Common myeloid progenitor, CD34-positive (primary cell): Measurements from ENCODE around the gene MAMSTR.

ENCODE experiments used
- CTCF ChIA-PET: fragments of 350-600 bp; sonication (Branson Sonifier 250); formaldehyde crosslinking; loops from one replicate; lab custom pipeline; 2021; ENCODE audit warnings: antibody characterized with exemption; lab: Charles Lee
- POLR2A ChIA-PET: fragments of 350-600 bp; sonication (Branson Sonifier 250); formaldehyde crosslinking; loops from one replicate; lab custom pipeline; 2021; ENCODE audit warnings: antibody characterized with exemption; lab: Charles Lee
- DNase-seq, 3 donors: peaks; one replicate each; pipeline versions ENCODE4 v3.0.0 to v3.0.0-alpha.2; 2013
- H3K27ac ChIP-seq, 2 experiments: 1 replicate in 1 of 2; 2 replicates in 1 of 2; pipeline ENCODE4 v1.7.0; 2013; ENCODE audit warnings: inconsistent platforms in 2 of 2, low read length in 2 of 2, mild to moderate bottlenecking in 2 of 2, low read depth in 1 of 2, moderate library complexity in 1 of 2; ENCODE audit not compliant: severe bottlenecking in 2 of 2, insufficient read depth in 1 of 2, poor library complexity in 1 of 2
- H3K27me3 ChIP-seq, 5 experiments: replicated peaks in 2 of 5; 1 replicate in 3 of 5; 2 replicates in 2 of 5; pipeline versions ENCODE4 v1.6.1 to v1.7.0; 2013; ENCODE audit warnings: low read length in 4 of 5, mild to moderate bottlenecking in 2 of 5, moderate library complexity in 2 of 5, inconsistent platforms in 1 of 5; ENCODE audit not compliant: insufficient read depth in 5 of 5, control insufficient read depth in 4 of 5
- H3K36me3 ChIP-seq, 4 experiments: 1 replicate in 2 of 4; 2 replicates in 2 of 4; pipeline versions ENCODE4 v1.6.1 to v1.7.0; 2013; ENCODE audit warnings: low read length in 3 of 4, control low read depth in 1 of 4, mild to moderate bottlenecking in 1 of 4; ENCODE audit not compliant: control insufficient read depth in 4 of 4, insufficient read depth in 4 of 4
- H3K4me1 ChIP-seq, 4 experiments: 1 replicate in 3 of 4; 2 replicates in 1 of 4; pipeline versions ENCODE4 v1.6.1 to v1.7.1; 2013; ENCODE audit warnings: low read length in 3 of 4, mild to moderate bottlenecking in 3 of 4, control low read depth in 1 of 4, inconsistent platforms in 1 of 4, moderate library complexity in 1 of 4; ENCODE audit not compliant: control insufficient read depth in 4 of 4, insufficient read depth in 4 of 4; ENCODE audit errors: control extremely low read depth in 1 of 4
- H3K4me3 ChIP-seq, 7 experiments: 1 replicate in 4 of 7; 2 replicates in 3 of 7; pipeline versions ENCODE4 v1.5.1 to v1.7.0; 2013; ENCODE audit warnings: mild to moderate bottlenecking in 7 of 7, low read length in 6 of 7, moderate library complexity in 6 of 7, inconsistent platforms in 2 of 7, low read depth in 2 of 7, control low read depth in 1 of 7; ENCODE audit not compliant: insufficient read depth in 4 of 7, control insufficient read depth in 1 of 7; ENCODE audit errors: extremely low read depth in 1 of 7
- H3K9me3 ChIP-seq, 5 experiments: 1 replicate in 4 of 5; 2 replicates in 1 of 5; pipeline versions ENCODE4 v1.6.1 to v1.7.1; 2013; ENCODE audit warnings: low read length in 4 of 5, mild to moderate bottlenecking in 2 of 5, inconsistent platforms in 1 of 5, low read depth in 1 of 5, moderate library complexity in 1 of 5; ENCODE audit not compliant: control insufficient read depth in 4 of 5, insufficient read depth in 2 of 5; ENCODE audit errors: control extremely low read depth in 1 of 5
- WGBS: methylation state at CpG from one replicate; pipeline ENCODE4 v1.1.5; 2013; ENCODE audit not compliant: insufficient coverage; 5-methylcytosine and 5-hydroxymethylcytosine counted together

MAMSTR gene

DNA sequence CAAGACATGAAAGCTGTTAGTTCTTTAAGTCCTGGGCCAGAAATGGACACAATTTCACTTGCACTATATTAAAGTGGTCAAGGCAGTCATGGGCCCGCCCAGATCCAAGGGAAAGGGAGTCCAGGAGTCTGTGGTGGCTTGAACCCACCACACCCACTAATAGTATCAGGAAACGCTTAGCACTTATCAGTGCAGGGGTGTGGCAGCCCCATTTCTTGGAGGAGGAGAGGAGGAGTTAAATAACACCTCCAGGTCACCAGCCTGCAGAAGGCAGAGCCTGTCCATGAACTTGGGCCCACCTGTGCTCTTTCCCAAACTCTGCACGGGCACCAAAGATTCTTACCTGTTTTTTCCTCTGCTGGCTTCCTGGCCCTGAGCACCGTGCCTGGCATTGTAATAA, 41.3 kb downstream of the MAMSTR start:
- H3K27ac ChIP-seq = no peak overlapping the region
- 71% methylated on average over 1 of the region's 4 CpGs for WGBS
- CTCF ChIA-PET = interaction anchor here (0.9 to 1.9 kb wide), 4 partner anchors 10 to 153 kb away, joined by 3 to 5 read pairs (median 4); partner anchors contain the start of gene RASIP1

GRCh38 chr19:48676887-48677286, 42.6 kb downstream of the MAMSTR start:
- Histone ChIP-seq H3K4me3 (no peak overlapping the region), H3K4me1 (peaks cover 0 to 10% (median 3%) of the 10 kb centered on the region in 4 experiments), H3K9me3 (no peaks in the 10 kb centered on the region), H3K27ac (no peak overlapping the region), H3K27me3 (no peaks in the 10 kb centered on the region), H3K36me3 (no peaks in the 10 kb centered on the region)
- WGBS = 98% methylated on average over 13 of the region's 13 CpGs
- ChIA-PET CTCF (interaction anchor here (1.5 to 4.5 kb wide), 5 partner anchors 32 to 155 kb away, joined by 4 to 40 read pairs (median 8); partner anchors contain the start of gene CA11), POLR2A (no interaction called here)
- no peak for DNase-seq

More for the DNA sequence above, 41.3 kb downstream of the MAMSTR start:
- H3K27me3 ChIP-seq = no peaks in the 10 kb centered on the region
- no peaks in the 10 kb centered on the region for H3K36me3 ChIP-seq
- no peak overlapping the region for H3K4me3 ChIP-seq
- POLR2A ChIA-PET = interaction anchor here (0.5 kb wide), 1 partner anchor 26 kb away, joined by 3 read pairs; no protein-coding TSS in a partner anchor
- H3K4me1 ChIP-seq = peaks cover 0 to 10% (median 3%) of the 10 kb centered on the region in 4 experiments
- no peaks in the 10 kb centered on the region for H3K9me3 ChIP-seq
- DNase-seq = no peak

DNA sequence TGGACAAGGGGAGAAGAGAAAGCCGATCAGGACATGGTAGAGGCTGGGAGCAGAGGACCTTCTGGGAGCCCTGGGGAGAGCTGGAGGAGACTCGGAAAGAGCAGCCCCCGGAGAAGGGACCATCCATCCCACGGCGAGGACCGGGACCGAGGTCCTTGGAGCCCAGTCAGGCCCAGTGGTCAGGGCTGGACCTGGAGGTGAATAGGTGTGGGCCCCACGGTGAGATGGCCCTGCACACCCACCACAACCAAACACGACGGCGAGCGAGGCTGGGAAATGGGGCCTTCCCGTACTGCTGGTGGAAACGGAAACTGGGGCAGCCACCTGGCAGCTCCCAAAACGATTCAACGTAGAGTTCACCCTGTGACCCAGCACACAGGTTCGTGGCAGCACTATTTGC, 43.0 kb downstream of the MAMSTR start:
- H3K4me3 ChIP-seq = no peak overlapping the region
- 95% methylated on average over 11 of the region's 17 CpGs for WGBS
- no peaks in the 10 kb centered on the region for H3K9me3 ChIP-seq
- DNase-seq = no peak
- ChIA-PET CTCF (interaction anchor here (1.1 to 4.5 kb wide), 10 partner anchors 19 to 155 kb away, joined by 4 to 40 read pairs (median 8); partner anchors contain the start of genes CA11 and FUT2), POLR2A (no interaction called here)
- H3K27ac ChIP-seq = no peak overlapping the region
- H3K36me3 ChIP-seq = no peaks in the 10 kb centered on the region
- H3K4me1 ChIP-seq = peaks cover 0 to 10% (median 3%) of the 10 kb centered on the region in 4 experiments
- H3K27me3 ChIP-seq = no peaks in the 10 kb centered on the region

GRCh38 chr19:48674921-48675824, 44.4 kb downstream of the MAMSTR start:
- peak; percentile 72 to 87 (median 81) for DNase-seq
- Histone ChIP-seq H3K4me1 (peaks cover 0 to 6% (median 0%) of the 10 kb centered on the region in 4 experiments), H3K27me3 (no peaks in the 10 kb centered on the region), H3K4me3 (no peak overlapping the region), H3K27ac (no peak overlapping the region), H3K36me3 (no peaks in the 10 kb centered on the region), H3K9me3 (no peaks in the 10 kb centered on the region)
- WGBS = 43% methylated on average over 27 of the region's 28 CpGs
- ChIA-PET POLR2A (no interaction called here), CTCF (interaction anchor here (0.8 to 4.5 kb wide), 29 partner anchors 9 to 167 kb away, joined by 3 to 40 read pairs (median 5); partner anchors contain the start of genes CA11 and FUT2)

DNA sequence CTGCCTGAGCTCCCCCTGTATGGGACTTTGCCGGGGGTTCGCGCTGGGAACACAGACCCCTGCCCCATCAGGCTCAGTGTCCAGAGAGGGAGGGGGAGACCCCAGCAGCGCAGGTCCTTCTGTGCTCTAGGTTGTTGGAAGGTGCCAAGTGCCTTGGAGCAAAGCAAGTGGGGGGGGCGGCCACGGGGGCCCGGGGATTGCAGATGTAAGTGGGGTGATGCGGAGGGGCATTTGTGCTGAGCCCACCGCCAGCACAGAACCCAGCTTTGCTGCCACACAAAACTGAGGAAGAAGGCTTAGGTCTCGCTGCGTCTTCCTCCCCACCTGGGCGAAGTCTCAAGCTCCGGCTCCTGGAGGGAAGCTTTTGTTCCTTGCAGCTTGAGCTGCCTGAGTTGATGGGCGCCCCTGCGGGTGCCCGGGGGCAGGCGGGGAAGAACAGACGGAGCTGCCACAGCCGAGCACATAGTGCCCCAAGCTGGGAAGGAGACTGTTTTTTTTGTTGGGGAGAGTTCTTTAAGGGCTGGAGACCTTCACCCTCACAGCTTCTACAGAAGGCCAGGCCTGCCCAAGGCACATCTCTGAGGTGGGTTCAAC, 45.2 kb downstream of the MAMSTR start:
- H3K27me3 ChIP-seq = no peaks in the 10 kb centered on the region
- no peaks in the 10 kb centered on the region for H3K36me3 ChIP-seq
- POLR2A ChIA-PET = no interaction called here
- H3K9me3 ChIP-seq = no peaks in the 10 kb centered on the region
- H3K4me3 ChIP-seq = no peak overlapping the region
- DNase-seq = no peak
- no peak overlapping the region for H3K27ac ChIP-seq
- 91% methylated on average over 12 of the region's 19 CpGs for WGBS
- CTCF ChIA-PET = interaction anchor here (0.8 to 4.5 kb wide), 22 partner anchors 10 to 168 kb away, joined by 3 to 40 read pairs (median 5); partner anchors contain the start of gene CA11
- H3K4me1 ChIP-seq = peaks cover 0 to 6% (median 0%) of the 10 kb centered on the region in 4 experiments

DNA sequence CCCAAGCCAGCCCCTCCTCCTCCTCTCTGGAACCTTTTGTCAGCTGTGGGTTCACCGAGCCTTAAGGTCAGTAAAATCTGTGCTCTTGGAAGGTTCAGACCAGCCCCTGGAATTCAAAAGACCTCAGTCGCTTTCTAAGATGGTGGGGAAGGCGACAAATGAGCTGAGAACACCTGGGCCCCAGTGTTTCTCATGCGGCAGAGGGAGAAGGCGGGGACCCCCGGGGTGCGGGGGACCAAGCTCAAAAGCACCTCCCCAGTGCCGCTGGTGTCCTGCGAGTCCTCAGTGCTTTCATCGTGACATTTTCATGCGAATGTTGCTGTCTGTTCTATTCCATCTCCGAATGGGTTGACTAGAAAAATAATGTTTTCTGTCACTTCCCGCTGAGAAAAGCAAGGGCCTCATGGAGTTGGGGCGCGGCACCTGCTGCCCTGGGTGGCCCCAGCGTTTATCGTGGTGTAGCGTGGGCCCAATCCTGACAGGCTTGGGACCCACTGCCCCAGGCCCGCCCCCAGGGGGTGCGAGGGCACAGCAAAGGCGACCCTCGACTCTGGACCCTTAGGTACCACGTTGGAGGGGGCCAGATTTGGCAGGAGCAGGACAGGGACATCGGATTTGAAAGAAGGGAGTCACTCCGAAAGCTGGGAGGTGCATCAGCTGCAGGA, 46.0 kb downstream of the MAMSTR start:
- Histone ChIP-seq H3K4me1 (peaks cover 0 to 6% (median 0%) of the 10 kb centered on the region in 4 experiments), H3K27me3 (peaks cover 0 to under 1% (median 0%) of the 10 kb centered on the region in 5 experiments), H3K4me3 (no peak overlapping the region), H3K9me3 (no peaks in the 10 kb centered on the region), H3K36me3 (no peaks in the 10 kb centered on the region), H3K27ac (no peak overlapping the region)
- ChIA-PET POLR2A (no interaction called here), CTCF (interaction anchor here (0.9 to 4.5 kb wide), 12 partner anchors 13 to 168 kb away, joined by 3 to 40 read pairs (median 7); partner anchors contain the start of gene CA11)
- WGBS = 82% methylated on average over 24 of the region's 25 CpGs
- DNase-seq = no peak
